KMS-11 (cell line): ENCODE data around the gene PRKAG3.
"Not testable (repeated sequence)": the region's sequence is repeated elsewhere in the genome, so short reads cannot be mapped to it uniquely, and the experiment has no call there.

Source experiments
- H2AFZ ChIP-seq: fragments of 200-600 bp; sonication (generic); 2 replicates; pipeline ENCODE4 v1.6.1; 2016; ENCODE audit warnings: antibody characterized with exemption, mixed run types, low read depth
- H3K27ac ChIP-seq: fragments of 200-600 bp; sonication (generic); 2 replicates; pipeline ENCODE4 v1.6.1; 2016; ENCODE audit warnings: mild to moderate bottlenecking, mixed run types
- H3K27me3 ChIP-seq: fragments of 200-600 bp; sonication (generic); 2 replicates; pipeline ENCODE4 v1.6.1; 2017; ENCODE audit warnings: mild to moderate bottlenecking, low read depth, mixed run types, moderate library complexity; ENCODE audit not compliant: insufficient read depth
- H3K36me3 ChIP-seq: fragments of 200-600 bp; sonication (generic); 2 replicates; pipeline ENCODE4 v1.6.1; 2017; ENCODE audit warnings: mild to moderate bottlenecking, mixed run types; ENCODE audit not compliant: insufficient read depth
- H3K4me1 ChIP-seq: fragments of 200-600 bp; sonication (generic); 2 replicates; pipeline ENCODE4 v1.6.1; 2016; ENCODE audit warnings: mild to moderate bottlenecking, low read depth, mixed run types; ENCODE audit not compliant: poor library complexity, severe bottlenecking
- H3K4me2 ChIP-seq: fragments of 200-600 bp; sonication (generic); 2 replicates; pipeline ENCODE4 v1.7.0; 2016; ENCODE audit warnings: mild to moderate bottlenecking, mixed run types
- H3K4me3 ChIP-seq: fragments of 200-600 bp; sonication (generic); IDR thresholded peaks from 2 replicates; pipeline ENCODE4 v1.6.1; 2017; ENCODE audit warnings: low read depth, low read length, mixed read lengths; ENCODE audit not compliant: insufficient read depth
- H3K79me2 ChIP-seq: fragments of 200-600 bp; sonication (generic); 2 replicates; pipeline ENCODE4 v1.6.1; 2016; ENCODE audit warnings: low read depth, mixed run types; ENCODE audit not compliant: insufficient read depth
- H3K9ac ChIP-seq: fragments of 200-600 bp; sonication (generic); 2 replicates; pipeline ENCODE4 v1.6.1; 2016; ENCODE audit warnings: mild to moderate bottlenecking, mixed run types
- H4K20me1 ChIP-seq: fragments of 200-600 bp; sonication (generic); 2 replicates; pipeline ENCODE4 v1.6.1; 2016; ENCODE audit warnings: mild to moderate bottlenecking, mixed run types; ENCODE audit not compliant: insufficient read depth
- TF ChIP-seq, protein P1 (sequence below): fragments of 200-600 bp; sonication (generic); conservative IDR thresholded peaks from 2 replicates; pipeline ENCODE4 v1.6.1; 2017; ENCODE audit warnings: low read depth, mild to moderate bottlenecking, antibody characterized with exemption, low read length, moderate library complexity, mixed read lengths

Gene PRKAG3

DNA sequence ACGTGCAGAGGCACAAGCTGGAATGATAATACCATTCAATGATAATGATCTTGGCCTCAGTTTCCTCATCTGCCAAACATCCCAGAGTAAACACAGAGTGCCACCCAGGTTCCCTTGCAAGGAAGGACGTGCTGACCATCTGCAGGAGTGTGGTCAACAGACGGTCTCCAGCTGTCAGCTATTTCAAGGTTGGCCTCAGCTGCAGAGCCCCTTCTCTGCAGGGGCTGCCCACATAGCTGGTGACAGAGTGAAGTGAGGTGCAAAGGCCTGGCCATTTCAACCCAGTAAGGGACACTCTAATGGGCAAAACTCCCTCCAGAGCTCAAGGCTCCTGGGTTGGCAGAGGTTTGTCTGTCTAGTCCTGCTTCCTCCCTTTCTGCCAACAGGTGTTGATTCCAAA, 19.7 kb upstream of the PRKAG3 start:
- no peak overlapping the region for H3K9ac ChIP-seq
- no peak overlapping the region for H2AFZ ChIP-seq
- no peaks in the 10 kb centered on the region for H4K20me1 ChIP-seq
- H3K4me2 ChIP-seq, result no peak overlapping the region
- H3K27ac ChIP-seq, result no peak overlapping the region
- TF ChIP-seq, protein P1, sequence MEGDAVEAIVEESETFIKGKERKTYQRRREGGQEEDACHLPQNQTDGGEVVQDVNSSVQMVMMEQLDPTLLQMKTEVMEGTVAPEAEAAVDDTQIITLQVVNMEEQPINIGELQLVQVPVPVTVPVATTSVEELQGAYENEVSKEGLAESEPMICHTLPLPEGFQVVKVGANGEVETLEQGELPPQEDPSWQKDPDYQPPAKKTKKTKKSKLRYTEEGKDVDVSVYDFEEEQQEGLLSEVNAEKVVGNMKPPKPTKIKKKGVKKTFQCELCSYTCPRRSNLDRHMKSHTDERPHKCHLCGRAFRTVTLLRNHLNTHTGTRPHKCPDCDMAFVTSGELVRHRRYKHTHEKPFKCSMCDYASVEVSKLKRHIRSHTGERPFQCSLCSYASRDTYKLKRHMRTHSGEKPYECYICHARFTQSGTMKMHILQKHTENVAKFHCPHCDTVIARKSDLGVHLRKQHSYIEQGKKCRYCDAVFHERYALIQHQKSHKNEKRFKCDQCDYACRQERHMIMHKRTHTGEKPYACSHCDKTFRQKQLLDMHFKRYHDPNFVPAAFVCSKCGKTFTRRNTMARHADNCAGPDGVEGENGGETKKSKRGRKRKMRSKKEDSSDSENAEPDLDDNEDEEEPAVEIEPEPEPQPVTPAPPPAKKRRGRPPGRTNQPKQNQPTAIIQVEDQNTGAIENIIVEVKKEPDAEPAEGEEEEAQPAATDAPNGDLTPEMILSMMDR, result no peak
- H3K36me3 ChIP-seq, result no peaks in the 10 kb centered on the region
- H3K79me2 ChIP-seq, result no peaks in the 10 kb centered on the region
- peaks cover 18% of the 10 kb centered on the region; the same call in 1 of the 2 replicates for H3K27me3 ChIP-seq
- no peak overlapping the region for H3K4me3 ChIP-seq
- peaks cover 11% of the 10 kb centered on the region for H3K4me1 ChIP-seq

DNA sequence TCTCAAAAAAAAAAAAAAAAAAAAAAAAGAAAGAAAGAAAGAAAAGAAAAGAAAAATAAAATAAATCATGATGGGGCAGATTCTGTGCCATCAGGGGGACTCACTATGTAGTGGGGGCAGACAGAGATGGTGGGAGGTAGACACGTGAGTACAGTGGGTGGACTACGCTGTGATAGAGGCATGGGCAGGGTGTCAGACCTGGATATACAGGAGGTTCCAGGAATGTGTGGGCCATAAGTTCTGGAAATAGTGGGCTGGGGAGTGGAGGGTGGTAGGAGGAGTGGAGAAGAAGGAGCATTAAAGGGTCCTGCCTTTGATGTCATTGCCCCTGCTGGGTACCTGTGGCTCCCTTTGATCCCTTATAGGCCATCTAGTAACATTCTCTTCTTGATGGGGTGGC, 19.2 kb upstream of the PRKAG3 start:
- Histone ChIP-seq H2AFZ (no peak overlapping the region), H3K4me3 (no peak overlapping the region), H3K27ac (no peak overlapping the region), H3K79me2 (no peaks in the 10 kb centered on the region), H4K20me1 (no peaks in the 10 kb centered on the region), H3K4me1 (peaks cover 11% of the 10 kb centered on the region), H3K4me2 (no peak overlapping the region), H3K9ac (no peak overlapping the region), H3K27me3 (peaks cover 18% of the 10 kb centered on the region; the same call in 1 of the 2 replicates), H3K36me3 (no peaks in the 10 kb centered on the region)
- TF ChIP-seq, protein P1, result no peak

DNA sequence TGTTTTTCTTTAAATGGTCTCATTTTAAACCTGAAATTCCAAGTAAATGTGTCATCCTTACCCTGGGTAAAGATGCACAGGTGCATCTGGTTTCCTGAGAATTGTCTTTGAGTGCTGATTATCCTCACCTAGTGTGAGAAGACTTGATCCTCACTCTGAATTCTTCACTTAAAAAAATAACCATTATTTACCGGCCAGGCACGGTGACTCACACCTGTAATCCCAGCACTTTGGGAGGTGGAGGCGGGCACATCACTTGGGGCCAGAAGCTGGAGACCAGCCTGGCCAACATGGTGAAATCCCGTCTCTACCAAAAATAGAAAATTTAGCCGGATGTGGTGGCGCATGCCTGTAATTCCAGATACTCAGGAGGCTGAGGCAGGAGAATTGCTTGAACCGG, 18.1 kb upstream of the PRKAG3 start:
- H3K4me1 ChIP-seq, result peaks cover 11% of the 10 kb centered on the region
- no peak overlapping the region for H3K4me3 ChIP-seq
- H3K36me3 ChIP-seq, result no peaks in the 10 kb centered on the region
- no peaks in the 10 kb centered on the region for H3K79me2 ChIP-seq
- no peaks in the 10 kb centered on the region for H4K20me1 ChIP-seq
- no peak overlapping the region for H2AFZ ChIP-seq
- TF ChIP-seq, protein P1, result no peak
- no peak overlapping the region for H3K9ac ChIP-seq
- peaks cover 12% of the 10 kb centered on the region; the same call in 1 of the 2 replicates for H3K27me3 ChIP-seq
- H3K27ac ChIP-seq, result no peak overlapping the region
- H3K4me2 ChIP-seq, result no peak overlapping the region

DNA sequence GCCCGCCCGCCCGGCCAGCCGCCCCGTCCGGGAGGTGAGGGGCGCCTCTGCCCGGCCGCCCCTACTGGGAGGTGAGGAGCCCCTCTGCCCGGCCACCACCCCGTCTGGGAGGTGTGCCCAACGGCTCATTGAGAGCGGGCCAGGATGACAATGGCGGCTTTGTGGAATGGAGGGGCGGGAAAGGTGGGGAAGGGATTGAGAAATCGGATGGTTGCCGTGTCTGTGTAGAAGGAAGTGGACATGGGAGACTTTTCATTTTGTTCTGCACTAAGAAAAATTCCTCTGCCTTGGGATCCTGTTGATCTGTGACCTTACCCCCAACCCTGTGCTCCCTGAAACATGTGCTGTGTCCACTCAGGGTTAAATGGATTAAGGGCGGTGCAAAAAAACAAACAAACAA, 15.4 kb upstream of the PRKAG3 start:
- not testable (repeated sequence) for H4K20me1 ChIP-seq, H3K27me3 ChIP-seq, H2AFZ ChIP-seq, H3K4me2 ChIP-seq, H3K79me2 ChIP-seq, H3K36me3 ChIP-seq, H3K4me1 ChIP-seq, H3K27ac ChIP-seq, H3K9ac ChIP-seq, H3K4me3 ChIP-seq

DNA sequence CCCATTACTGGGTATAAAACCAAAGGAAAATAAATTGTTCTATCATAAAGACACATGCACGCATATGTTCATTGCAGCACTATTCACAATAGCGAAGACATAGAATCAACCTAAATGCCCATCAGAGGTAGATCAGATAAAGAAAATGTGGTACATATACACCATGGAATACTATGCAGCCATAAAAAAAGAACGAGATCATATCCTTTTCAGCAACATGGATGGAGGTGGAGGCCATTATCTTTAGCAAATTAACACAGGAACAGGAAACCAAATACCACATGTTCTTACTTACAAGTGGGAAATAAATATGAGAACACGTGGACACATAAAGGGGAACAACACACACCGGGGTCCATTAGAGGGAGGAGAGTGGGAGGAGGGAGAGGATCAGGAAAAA, 12.7 kb upstream of the PRKAG3 start:
- not testable (repeated sequence) for H3K4me1 ChIP-seq, H3K79me2 ChIP-seq, H3K4me3 ChIP-seq, H3K4me2 ChIP-seq, H3K27ac ChIP-seq, H3K9ac ChIP-seq, H3K27me3 ChIP-seq, H4K20me1 ChIP-seq, H3K36me3 ChIP-seq, H2AFZ ChIP-seq
